Measurements from ENCODE around the gene PLSCR5. TPM values are rescaled to one million over a fixed set of nuclear protein-coding genes. Genes with fewer than 3 reads are reported as not detected.

The PLSCR5 gene
- polyA plus RNA-seq, 1 experiment = not detected

- H3K27me3 ChIP-seq (ENCODE audit: control insufficient read depth, insufficient read depth, low read length) = no peaks in the 10 kb centered on the region
- TF ChIP-seq, protein P1, sequence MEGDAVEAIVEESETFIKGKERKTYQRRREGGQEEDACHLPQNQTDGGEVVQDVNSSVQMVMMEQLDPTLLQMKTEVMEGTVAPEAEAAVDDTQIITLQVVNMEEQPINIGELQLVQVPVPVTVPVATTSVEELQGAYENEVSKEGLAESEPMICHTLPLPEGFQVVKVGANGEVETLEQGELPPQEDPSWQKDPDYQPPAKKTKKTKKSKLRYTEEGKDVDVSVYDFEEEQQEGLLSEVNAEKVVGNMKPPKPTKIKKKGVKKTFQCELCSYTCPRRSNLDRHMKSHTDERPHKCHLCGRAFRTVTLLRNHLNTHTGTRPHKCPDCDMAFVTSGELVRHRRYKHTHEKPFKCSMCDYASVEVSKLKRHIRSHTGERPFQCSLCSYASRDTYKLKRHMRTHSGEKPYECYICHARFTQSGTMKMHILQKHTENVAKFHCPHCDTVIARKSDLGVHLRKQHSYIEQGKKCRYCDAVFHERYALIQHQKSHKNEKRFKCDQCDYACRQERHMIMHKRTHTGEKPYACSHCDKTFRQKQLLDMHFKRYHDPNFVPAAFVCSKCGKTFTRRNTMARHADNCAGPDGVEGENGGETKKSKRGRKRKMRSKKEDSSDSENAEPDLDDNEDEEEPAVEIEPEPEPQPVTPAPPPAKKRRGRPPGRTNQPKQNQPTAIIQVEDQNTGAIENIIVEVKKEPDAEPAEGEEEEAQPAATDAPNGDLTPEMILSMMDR (IDR thresholded peaks at IDR 0.05; ENCODE audit: low read depth, low read length) = no peak
- no peak overlapping the region for H3K4me3 ChIP-seq (ENCODE audit: low read depth, low read length)
- ChIA-PET CTCF (interaction anchor here (0.7 kb wide), 1 partner anchor 16 kb away, joined by 4 read pairs; no protein-coding TSS in a partner anchor), POLR2A (interaction anchor here (0.6 kb wide), 1 partner anchor 11 kb away, joined by 4 read pairs; no protein-coding TSS in a partner anchor)
- no peak overlapping the region for H3K27ac ChIP-seq (ENCODE audit: low read depth, low read length)
- DNase-seq (ENCODE audit: low read depth, low spot score) = no peak
- no peaks in the 10 kb centered on the region for H3K9me3 ChIP-seq (ENCODE audit: control insufficient read depth, insufficient read depth, low read length)
Measured at GRCh38 chr3:146561879-146562278, 43.3 kb downstream of the PLSCR5 start.

DNA sequence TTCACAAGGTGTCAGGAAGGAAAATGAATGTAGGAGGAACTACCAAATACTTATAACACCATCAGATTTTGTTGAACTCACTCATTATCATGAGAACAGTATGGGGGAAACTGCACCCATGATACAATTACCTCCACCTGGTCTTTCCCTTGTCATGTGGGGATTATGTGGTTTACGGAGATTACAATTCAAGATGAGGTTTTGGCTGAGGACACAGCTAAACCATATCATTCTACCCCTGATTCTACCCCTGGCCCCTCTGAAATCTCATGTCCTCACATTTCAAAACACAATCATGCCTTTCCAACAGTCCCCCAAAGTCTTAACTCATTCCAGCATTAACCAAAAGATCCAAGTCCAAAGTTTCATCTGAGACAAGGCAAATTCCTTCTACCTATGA is 43.7 kb downstream of the PLSCR5 start:
- CTCF ChIA-PET = no interaction called here
- Histone ChIP-seq H3K27me3 (ENCODE audit: control insufficient read depth, insufficient read depth, low read length) (no peaks in the 10 kb centered on the region), H3K4me3 (ENCODE audit: low read depth, low read length) (no peak overlapping the region), H3K27ac (ENCODE audit: low read depth, low read length) (no peak overlapping the region), H3K9me3 (ENCODE audit: control insufficient read depth, insufficient read depth, low read length) (no peaks in the 10 kb centered on the region)
- TF ChIP-seq, protein P1 (IDR thresholded peaks at IDR 0.05; ENCODE audit: low read depth, low read length) = no peak
- DNase-seq (ENCODE audit: low read depth, low spot score) = no peak
- POLR2A ChIA-PET = interaction anchor here (0.6 kb wide), 1 partner anchor 10 kb away, joined by 4 read pairs; no protein-coding TSS in a partner anchor

DNA sequence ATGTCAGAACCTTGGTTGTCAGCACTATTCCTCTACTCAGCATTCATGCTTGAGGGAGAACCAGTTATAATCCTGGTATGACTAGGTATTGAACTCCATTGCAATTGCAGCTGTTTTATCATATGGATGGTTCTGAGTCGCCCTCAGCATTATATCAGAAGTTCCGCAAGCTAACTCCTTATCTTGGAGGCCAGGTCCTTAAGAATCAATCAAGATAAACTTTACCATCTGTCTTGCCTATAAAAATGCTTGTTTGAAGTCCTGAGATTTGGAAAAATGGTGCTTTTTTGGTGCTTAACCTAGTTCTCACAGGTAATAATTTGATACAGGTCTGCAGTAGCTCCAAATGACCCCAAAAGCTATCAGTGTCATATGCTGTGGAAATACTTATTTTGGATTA is 44.5 kb downstream of the PLSCR5 start:
- POLR2A ChIA-PET = no interaction called here
- H3K27me3 ChIP-seq (ENCODE audit: control insufficient read depth, insufficient read depth, low read length) = no peaks in the 10 kb centered on the region
- no peaks in the 10 kb centered on the region for H3K9me3 ChIP-seq (ENCODE audit: control insufficient read depth, insufficient read depth, low read length)
- no peak overlapping the region for H3K27ac ChIP-seq (ENCODE audit: low read depth, low read length)
- H3K4me3 ChIP-seq (ENCODE audit: low read depth, low read length) = no peak overlapping the region
- CTCF ChIA-PET = no interaction called here
- TF ChIP-seq, protein P1 (IDR thresholded peaks at IDR 0.05; ENCODE audit: low read depth, low read length) = no peak
- no peak for DNase-seq (ENCODE audit: low read depth, low spot score)

- Histone ChIP-seq H3K4me3 (ENCODE audit: low read depth, low read length) (no peak overlapping the region), H3K27me3 (ENCODE audit: control insufficient read depth, insufficient read depth, low read length) (no peaks in the 10 kb centered on the region), H3K27ac (ENCODE audit: low read depth, low read length) (no peak overlapping the region), H3K9me3 (ENCODE audit: control insufficient read depth, insufficient read depth, low read length) (no peaks in the 10 kb centered on the region)
- TF ChIP-seq, protein P1 (IDR thresholded peaks at IDR 0.05; ENCODE audit: low read depth, low read length) = no peak
- POLR2A ChIA-PET = no interaction called here
- CTCF ChIA-PET = no interaction called here
- DNase-seq (ENCODE audit: low read depth, low spot score) = no peak
Measured at GRCh38 chr3:146559388-146559787, 45.8 kb downstream of the PLSCR5 start.

DNA sequence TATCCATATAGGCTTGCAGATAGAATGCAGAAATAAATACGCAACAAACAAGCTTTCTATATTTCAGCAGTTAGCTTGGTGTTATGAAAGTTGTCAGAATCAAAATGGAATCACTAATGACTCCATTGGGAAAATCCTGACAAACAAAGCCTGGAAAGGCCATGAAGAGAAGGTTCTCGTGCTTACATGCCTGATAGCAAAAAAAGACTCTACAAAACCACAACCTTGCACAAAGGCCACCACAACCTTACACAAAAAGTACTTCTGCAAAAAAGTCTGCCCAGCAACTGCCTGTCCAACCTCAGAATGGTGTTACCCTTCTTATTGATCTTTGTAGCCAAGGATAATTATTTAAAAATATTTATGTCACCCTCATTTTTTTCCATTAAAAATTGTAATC is 46.4 kb downstream of the PLSCR5 start:
- no peak for DNase-seq (ENCODE audit: low read depth, low spot score)
- Histone ChIP-seq H3K27ac (ENCODE audit: low read depth, low read length) (no peak overlapping the region), H3K9me3 (ENCODE audit: control insufficient read depth, insufficient read depth, low read length) (no peaks in the 10 kb centered on the region), H3K4me3 (ENCODE audit: low read depth, low read length) (no peak overlapping the region), H3K27me3 (ENCODE audit: control insufficient read depth, insufficient read depth, low read length) (no peaks in the 10 kb centered on the region)
- ChIA-PET POLR2A (no interaction called here), CTCF (no interaction called here)
- TF ChIP-seq, protein P1 (IDR thresholded peaks at IDR 0.05; ENCODE audit: low read depth, low read length) = no peak

Measured in AG04450 (cell line).